GM10266 (cell line): ENCODE data around the gene SH3GL2.

Experiments used
- DNase-seq: peaks from one replicate; pipeline ENCODE4 v3.0.0; 2012; ENCODE audit errors: extremely low spot score
- CTCF ChIP-seq: IDR thresholded peaks from 2 replicates; pipeline ENCODE4 v1.5.1; 2012; ENCODE audit warnings: mild to moderate bottlenecking, low read depth; ENCODE audit not compliant: control insufficient read depth, insufficient read depth; ENCODE audit errors: missing control alignments

SH3GL2 gene

GRCh38 chr9:17734674-17735073 is 155.8 kb downstream of the SH3GL2 start:
- no peak for TF ChIP-seq CTCF
- DNase-seq: no peak

GRCh38 chr9:17735859-17736258 is 157.0 kb downstream of the SH3GL2 start:
- no peak for DNase-seq
- TF ChIP-seq CTCF: no peak

- DNase-seq: no peak
These were observed 160.2 kb downstream of the SH3GL2 start for GRCh38 chr9:17739022-17739421.

GRCh38 chr9:17739736-17740135 is 160.9 kb downstream of the SH3GL2 start:
- no peak for TF ChIP-seq CTCF
- no peak for DNase-seq

More at GRCh38 chr9:17739022-17739421, 160.2 kb downstream of the SH3GL2 start:
- TF ChIP-seq CTCF: no peak

- no peak for DNase-seq
- no peak for TF ChIP-seq CTCF
These were observed 163.2 kb downstream of the SH3GL2 start for GRCh38 chr9:17742067-17742466.

GRCh38 chr9:17744786-17745185 is 165.9 kb downstream of the SH3GL2 start:
- no peak for TF ChIP-seq CTCF
- no peak for DNase-seq

GRCh38 chr9:17750269-17750668 is 171.4 kb downstream of the SH3GL2 start:
- no peak for TF ChIP-seq CTCF
- DNase-seq: no peak
